ENCODE data around the gene NKTR.

DNA sequence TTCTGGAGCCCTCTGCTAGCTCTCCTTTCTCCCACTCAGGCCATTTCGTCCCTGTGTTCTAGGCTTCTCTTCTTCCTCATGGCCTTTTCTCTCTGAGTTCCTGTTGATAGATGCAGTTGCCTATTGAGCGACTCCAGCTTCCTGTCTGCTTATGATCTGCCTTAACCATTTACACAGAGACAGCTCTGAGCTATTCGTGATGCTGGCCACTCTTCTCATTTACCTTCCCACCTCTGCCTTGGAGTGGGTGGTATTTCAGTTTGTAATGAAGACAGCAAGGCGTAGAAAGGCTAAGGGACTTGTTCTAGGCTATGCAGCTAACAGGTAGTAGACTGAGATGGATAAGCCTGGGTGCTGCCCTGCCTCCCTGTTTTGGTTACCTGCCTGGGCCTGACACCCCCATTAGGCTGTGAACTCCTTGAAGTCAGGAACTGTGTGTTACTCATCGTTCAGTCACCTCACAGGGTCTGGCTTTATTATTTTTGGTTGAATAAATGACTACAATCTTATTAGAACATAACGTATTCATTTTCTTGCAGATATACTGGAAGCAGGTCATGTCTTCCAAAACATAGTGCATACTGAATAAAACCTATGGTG is 40.4 kb downstream of the NKTR start:
- TF ChIP-seq, protein P1, sequence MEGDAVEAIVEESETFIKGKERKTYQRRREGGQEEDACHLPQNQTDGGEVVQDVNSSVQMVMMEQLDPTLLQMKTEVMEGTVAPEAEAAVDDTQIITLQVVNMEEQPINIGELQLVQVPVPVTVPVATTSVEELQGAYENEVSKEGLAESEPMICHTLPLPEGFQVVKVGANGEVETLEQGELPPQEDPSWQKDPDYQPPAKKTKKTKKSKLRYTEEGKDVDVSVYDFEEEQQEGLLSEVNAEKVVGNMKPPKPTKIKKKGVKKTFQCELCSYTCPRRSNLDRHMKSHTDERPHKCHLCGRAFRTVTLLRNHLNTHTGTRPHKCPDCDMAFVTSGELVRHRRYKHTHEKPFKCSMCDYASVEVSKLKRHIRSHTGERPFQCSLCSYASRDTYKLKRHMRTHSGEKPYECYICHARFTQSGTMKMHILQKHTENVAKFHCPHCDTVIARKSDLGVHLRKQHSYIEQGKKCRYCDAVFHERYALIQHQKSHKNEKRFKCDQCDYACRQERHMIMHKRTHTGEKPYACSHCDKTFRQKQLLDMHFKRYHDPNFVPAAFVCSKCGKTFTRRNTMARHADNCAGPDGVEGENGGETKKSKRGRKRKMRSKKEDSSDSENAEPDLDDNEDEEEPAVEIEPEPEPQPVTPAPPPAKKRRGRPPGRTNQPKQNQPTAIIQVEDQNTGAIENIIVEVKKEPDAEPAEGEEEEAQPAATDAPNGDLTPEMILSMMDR (IDR thresholded peaks at IDR 0.05): no peak
- TF ChIP-seq CBFB (CRISPR knock-in tag; IDR thresholded peaks at IDR 0.05; ENCODE audit: low read depth): no peak
- TF ChIP-seq FOXP1 (CRISPR knock-in tag; IDR thresholded peaks at IDR 0.05; ENCODE audit: borderline replicate concordance): no peak
- no peak for TF ChIP-seq NFE2L1 (CRISPR knock-in tag; IDR thresholded peaks at IDR 0.05)
- TF ChIP-seq ZNF317 (CRISPR knock-in tag; IDR thresholded peaks at IDR 0.05; ENCODE audit: borderline replicate concordance, low read depth): no peak
- TF ChIP-seq ZNF121 (CRISPR knock-in tag; IDR thresholded peaks at IDR 0.05): no peak
- TF ChIP-seq ZNF263 (CRISPR knock-in tag; IDR thresholded peaks at IDR 0.05; ENCODE audit: low read depth): no peak
- no peak for TF ChIP-seq TEAD4 (CRISPR knock-in tag; IDR thresholded peaks at IDR 0.05)
- TF ChIP-seq, protein P2, sequence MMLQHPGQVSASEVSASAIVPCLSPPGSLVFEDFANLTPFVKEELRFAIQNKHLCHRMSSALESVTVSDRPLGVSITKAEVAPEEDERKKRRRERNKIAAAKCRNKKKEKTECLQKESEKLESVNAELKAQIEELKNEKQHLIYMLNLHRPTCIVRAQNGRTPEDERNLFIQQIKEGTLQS (CRISPR knock-in tag; conservative IDR thresholded peaks at IDR 0.05): no peak
- TF ChIP-seq CREM (CRISPR knock-in tag; IDR thresholded peaks at IDR 0.05): no peak
- TF ChIP-seq, protein P3, sequence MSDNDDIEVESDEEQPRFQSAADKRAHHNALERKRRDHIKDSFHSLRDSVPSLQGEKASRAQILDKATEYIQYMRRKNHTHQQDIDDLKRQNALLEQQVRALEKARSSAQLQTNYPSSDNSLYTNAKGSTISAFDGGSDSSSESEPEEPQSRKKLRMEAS (CRISPR knock-in tag; IDR thresholded peaks at IDR 0.05): no peak
- TF ChIP-seq ETV6 (CRISPR knock-in tag; IDR thresholded peaks at IDR 0.05): no peak
